ENCODE measurements around the gene USP9Y.

The USP9Y gene

GRCh38 chrY:12749293-12749692 is 48.3 kb downstream of the USP9Y start:
- H3K4me3 ChIP-seq = no peak overlapping the region

DNA sequence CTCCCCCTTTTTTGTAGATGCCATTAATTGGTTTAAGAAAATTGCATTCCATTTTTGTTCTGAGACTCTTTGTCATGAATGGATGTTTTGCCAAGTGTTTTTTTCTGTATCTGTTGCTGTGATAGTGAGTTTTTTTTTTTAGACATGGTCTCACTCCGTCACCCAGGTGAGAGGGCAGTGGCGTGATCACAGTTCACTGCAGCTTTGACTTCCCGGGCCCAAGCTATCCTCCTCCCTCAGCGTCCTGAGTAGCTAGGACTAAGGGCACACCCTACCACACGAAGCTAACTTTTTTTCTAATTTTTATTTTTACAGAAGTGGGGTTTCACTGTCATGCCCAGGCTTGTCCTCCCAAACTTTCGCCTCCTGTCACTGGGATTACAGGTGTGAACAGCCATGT is 51.8 kb downstream of the USP9Y start:
- H3K27ac ChIP-seq = no peak overlapping the region
- no peak overlapping the region for H3K4me3 ChIP-seq

More at GRCh38 chrY:12749293-12749692, 48.3 kb downstream of the USP9Y start:
- no peak overlapping the region for H3K27ac ChIP-seq

DNA sequence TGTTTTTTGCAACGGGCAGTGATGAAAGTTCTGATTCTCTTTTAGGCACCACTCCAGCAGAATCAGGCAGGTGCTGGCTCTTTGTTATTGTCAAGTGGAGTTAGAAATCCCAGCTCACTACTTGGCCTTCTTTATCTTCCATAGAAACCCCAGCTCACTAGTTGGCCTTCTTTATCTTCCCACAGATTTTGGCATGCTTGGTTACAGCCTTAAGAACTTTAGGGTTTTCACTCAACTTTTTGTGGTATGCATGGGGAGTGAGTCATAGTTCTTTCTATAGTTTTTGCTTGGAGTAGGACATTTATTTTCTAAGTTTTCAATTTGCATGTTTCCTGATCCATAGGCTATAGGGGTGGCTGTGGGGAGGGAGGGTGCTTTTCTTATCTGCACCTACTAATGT is 55.0 kb downstream of the USP9Y start:
- H3K27ac ChIP-seq = no peak overlapping the region
- no peak overlapping the region for H3K4me3 ChIP-seq

- H3K4me3 ChIP-seq = no peak overlapping the region
- H3K27ac ChIP-seq = no peak overlapping the region
Observed at GRCh38 chrY:12765976-12766375, 64.9 kb downstream of the USP9Y start.

GRCh38 chrY:12784521-12784920 is 83.5 kb downstream of the USP9Y start:
- H3K27ac ChIP-seq = no peak overlapping the region
- no peak overlapping the region for H3K4me3 ChIP-seq

DNA sequence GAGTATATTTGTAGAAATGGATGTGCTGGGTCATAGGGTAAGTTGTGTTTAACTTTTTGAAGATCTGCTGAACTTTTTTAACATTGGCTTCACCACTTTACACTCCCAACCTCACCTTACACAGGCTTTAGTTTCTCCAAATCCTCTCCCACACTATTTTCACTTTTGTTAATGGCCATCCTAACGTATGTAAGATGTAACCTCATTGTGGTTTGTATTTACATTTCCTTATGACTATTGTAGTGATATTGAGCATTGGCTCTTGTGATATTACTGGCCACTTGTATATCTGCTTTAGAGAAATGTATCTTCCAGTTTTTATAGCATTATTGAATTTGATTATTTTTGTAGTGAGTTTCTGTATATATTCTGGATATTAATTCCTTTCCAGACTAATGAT is 93.0 kb downstream of the USP9Y start:
- no peak overlapping the region for H3K27ac ChIP-seq
- H3K4me3 ChIP-seq = no peak overlapping the region

DNA sequence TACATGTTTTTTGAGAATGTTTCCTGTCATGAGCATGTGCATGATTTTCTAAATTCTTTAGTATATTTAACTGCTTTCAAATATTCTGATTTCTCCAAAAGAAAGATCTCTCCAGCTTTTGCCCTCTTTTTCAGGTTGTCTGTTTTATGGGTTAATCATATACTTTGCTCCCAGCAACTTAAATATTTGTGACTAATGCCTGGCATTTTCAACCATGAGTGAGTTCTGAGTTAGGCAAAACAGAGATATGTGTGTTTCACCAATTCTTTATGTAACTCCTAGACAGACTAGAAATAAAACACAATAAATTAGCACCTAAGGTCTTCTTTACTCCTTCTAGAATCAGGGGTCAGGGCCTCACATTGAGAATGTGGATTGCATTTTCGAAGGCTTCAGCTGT is 107.0 kb downstream of the USP9Y start:
- Histone ChIP-seq H3K4me3 (no peak overlapping the region), H3K27ac (no peak overlapping the region)

DNA sequence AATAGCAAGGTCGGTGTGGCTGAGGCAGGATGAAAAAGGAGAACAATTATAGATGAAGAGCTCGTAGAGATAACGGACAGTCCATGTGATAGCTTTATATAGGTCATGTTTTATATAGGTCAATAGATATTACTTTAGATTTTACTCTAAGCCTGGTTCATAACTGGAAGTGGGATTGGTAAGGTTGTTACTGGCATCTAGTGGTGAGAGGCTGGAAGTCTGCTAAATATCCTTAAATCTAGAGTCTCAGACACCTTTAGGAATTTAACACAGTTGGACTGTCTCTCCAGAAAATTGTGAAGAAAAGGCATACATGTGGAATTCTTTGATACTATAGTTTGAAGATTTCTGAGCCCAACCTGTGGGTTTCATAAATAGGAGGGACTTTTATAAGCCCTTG is 108.0 kb downstream of the USP9Y start:
- Histone ChIP-seq H3K27ac (no peak overlapping the region), H3K4me3 (no peak overlapping the region)

GRCh38 chrY:12823408-12823807 is 122.4 kb downstream of the USP9Y start:
- Histone ChIP-seq H3K27ac (no peak overlapping the region), H3K4me3 (no peak overlapping the region)

DNA sequence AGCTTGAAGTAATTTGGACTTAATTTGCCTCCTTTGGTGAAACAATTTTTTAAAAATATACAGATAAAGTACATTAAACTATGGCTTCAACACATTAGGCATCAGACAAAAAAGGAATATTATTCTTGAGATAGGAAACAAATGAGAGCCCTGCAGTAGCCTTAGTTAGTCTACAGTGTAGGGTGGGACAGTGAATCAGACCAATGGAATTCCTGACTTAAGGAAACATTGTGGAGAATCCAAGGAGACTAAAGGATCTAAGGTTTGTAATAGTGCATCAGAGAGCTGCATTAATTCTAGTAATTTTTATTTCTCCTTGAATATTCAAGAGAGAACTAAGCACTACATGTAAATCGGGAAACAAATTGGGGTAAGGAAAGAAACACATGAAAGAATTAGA is 125.8 kb downstream of the USP9Y start:
- Histone ChIP-seq H3K27ac (no peak overlapping the region), H3K4me3 (no peak overlapping the region)

DNA sequence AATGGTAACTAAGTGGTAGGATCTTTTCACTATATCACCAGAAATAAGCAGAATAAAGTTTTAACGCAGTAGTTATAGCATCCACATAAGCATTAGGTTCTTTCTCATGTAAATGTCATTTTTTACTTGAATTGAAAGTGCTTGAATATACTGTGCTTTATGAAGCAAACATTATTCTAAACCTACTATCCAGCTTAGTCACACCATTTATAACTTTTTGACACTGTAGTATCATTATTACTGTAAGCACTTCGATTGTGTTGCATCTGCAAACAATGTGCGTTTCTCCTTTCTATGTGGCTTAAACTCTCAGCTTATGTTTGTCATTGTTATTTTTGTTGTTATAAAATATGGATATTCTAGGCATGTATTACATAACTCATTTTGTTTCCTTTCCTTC is 132.3 kb downstream of the USP9Y start:
- Histone ChIP-seq H3K4me3 (no peak overlapping the region), H3K27ac (no peak overlapping the region)

DNA sequence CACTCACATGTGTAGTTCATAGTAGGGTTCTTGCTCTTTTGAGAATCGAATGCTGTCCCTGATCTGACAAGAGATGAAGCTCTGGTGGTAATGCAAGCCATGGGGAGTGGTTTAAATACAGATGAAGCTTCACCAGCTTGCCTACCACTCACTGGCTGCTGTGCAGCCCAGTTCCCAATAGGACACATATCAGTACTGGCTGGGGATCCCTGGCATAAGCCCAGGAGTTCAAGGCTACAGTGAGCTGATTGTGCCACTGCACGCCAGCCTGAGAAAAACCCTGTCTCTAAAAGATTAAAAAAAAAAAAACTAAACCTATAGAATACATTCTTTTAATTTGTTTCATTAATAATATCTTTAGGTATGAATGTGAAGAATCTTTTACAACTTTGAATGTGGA is 136.5 kb downstream of the USP9Y start:
- Histone ChIP-seq H3K27ac (no peak overlapping the region), H3K4me3 (no peak overlapping the region)

DNA sequence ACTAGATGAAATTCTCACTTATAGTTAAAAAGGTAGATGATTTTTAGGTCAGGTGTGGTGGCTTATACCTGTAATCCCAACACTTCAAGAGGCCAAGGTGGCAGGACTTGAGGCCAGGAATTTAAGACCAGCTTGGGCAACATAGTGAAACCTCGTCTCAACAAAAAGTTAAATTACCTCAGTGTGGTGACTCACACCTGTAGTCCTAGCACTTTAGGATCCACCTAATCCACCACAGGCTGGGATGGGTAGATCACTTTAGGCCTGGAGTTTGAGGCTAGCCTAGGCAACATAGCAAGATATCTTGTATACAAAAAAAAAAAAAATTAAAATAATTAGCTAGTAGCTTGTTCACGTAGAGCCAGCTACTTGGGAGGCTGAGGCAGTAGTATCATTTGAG is 140.3 kb downstream of the USP9Y start:
- Histone ChIP-seq H3K27ac (no peak overlapping the region), H3K4me3 (no peak overlapping the region)

DNA sequence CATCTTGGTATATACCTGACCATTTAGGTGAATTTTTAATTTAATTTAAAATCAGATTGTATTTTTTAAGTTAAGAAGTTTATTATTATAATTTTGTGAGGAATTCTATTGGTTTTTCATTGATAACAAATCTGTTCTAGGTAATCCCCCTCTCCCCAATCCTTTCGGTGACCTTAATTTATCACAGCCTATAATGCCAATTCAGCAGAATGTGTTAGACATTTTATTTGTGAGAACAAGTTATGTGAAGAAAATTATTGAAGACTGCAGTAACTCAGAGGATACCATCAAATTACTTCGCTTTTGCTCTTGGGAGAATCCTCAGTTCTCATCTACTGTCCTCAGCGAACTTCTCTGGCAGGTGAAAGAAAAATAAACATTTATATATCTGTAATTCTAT is 145.8 kb downstream of the USP9Y start:
- no peak overlapping the region for H3K4me3 ChIP-seq
- no peak overlapping the region for H3K27ac ChIP-seq

DNA sequence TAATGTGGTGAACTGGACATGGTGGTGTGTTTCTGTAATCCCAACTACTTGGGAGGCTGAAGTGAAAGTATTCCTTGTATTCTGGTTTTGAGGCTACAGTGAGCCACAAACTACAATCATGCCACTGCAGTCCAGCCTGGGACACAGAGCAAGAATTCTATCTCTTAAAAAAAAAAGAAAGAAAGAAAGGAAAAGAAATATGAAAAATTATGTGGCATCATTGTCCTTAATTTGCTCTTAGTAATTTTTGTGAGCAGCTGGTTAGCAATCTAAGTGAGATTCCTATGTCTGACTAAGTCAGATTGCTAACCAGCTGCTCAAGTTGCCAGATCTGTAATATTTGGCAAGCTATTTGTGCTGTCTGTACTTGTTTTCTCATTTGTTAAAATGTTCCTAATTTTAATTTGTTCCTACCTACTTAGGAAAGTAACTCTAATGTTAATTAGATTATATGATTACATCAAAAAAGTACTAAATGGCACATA is 154.8 kb downstream of the USP9Y start:
- Histone ChIP-seq H3K27ac (no peak overlapping the region), H3K4me3 (no peak overlapping the region)

GRCh38 chrY:12867960-12868359 is 166.9 kb downstream of the USP9Y start:
- Histone ChIP-seq H3K4me3 (no peak overlapping the region), H3K27ac (no peak overlapping the region)

DNA sequence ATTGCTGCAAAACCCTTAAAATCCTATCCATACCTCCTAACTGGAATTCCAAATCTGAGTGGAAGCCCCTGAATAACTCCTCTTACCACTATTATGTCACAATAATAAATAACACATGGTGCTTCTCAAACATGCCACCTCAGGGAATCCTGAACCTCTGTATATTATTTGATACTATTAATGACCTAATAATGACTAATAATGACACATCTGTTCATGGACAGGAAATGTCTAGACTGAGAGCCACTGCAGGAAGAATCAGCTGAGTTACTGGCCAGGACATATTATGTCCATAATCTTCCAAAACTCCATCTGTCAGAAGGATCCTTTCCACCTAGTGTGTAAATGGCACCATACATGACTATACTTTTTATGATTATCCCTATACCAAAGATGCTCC is 195.9 kb downstream of the USP9Y start:
- no peak overlapping the region for H3K4me3 ChIP-seq
- H3K27ac ChIP-seq = no peak overlapping the region

- Histone ChIP-seq H3K27ac (no peak overlapping the region), H3K4me3 (no peak overlapping the region)
Observed at GRCh38 chrY:12898604-12899003, 197.6 kb downstream of the USP9Y start.

DNA sequence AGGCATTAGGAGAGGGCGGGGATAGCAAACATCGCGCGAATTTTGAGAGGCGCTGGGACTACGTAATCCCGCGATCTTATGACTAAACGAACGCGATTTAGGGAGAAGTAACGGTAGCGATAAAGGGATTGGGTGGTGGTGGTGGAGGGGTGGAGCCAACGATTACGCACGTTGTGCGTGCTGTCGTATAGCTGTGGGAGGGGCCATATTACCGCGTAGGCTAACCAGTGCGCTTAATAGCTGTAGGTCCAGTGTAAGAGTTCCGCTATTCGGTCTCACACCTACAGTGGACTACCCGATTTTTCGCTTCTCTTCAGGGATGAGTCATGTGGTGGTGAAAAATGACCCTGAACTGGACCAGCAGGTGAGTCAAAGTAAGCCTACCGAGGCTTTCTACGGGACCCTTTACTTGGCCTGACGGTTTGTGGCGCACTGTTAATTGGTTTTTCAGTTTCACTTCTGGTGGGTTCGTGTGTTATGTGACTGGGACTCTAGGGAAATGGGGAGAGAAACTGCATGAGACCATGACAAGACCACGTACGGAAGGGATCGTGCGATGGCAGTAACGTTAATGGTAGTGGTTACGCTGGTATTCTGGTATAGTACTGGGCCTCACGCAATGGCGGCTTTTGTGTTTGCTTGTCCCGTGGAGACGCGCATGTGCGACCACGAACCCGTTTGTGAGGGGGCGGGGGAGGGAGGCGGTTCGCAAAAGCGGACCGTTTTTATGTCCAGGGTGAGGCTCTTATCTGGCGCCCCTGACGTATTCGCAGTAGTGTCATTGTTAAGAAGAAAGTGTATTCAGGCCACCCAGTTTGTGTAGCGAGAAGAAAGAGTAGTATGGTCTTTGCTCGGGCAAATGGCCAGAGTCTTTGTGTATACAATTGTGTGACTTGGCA is 203.8 kb downstream of the USP9Y start, which contains the start of gene DDX3Y:
Gene DDX3Y (plus strand): TSS at position 251 of the 899 bp plus-strand sequence. CDS start 69 bp downstream, at position 320.
- peak within 1 kb of the TSS in 6 of 7 experiments; percentile 43 to 72 (median 58) for H3K4me3 ChIP-seq

GRCh38 chrY:12905517-12905872 is 204.5 kb downstream of the USP9Y start:
- peak overlapping the region in 11 of 21 experiments; percentile 77 to 93 (median 87) for H3K27ac ChIP-seq
- H3K4me3 ChIP-seq = peak overlapping the region in 6 of 7 experiments; percentile 43 to 72 (median 58)

More for the DNA sequence above, 203.8 kb downstream of the USP9Y start, which contains the start of gene DDX3Y:
- peak within 1 kb of the TSS in 12 of 21 experiments; percentile 77 to 93 (median 86) for H3K27ac ChIP-seq

- Histone ChIP-seq H3K27ac (peak overlapping the region in 10 of 21 experiments; percentile 77 to 93 (median 88)), H3K4me3 (peak overlapping the region in 6 of 7 experiments; percentile 43 to 72 (median 58))
Observed at GRCh38 chrY:12905895-12906294, 204.9 kb downstream of the USP9Y start.

Data from skin epidermis (tissue), 12 donors.